Measurements from ENCODE around the gene SPOCK1.

The SPOCK1 gene

GRCh38 chr5:137300411-137301240 lies 198.5 kb downstream of the SPOCK1 start:
- DNase-seq (ENCODE audit: low read depth, low spot score), result no peak

DNA sequence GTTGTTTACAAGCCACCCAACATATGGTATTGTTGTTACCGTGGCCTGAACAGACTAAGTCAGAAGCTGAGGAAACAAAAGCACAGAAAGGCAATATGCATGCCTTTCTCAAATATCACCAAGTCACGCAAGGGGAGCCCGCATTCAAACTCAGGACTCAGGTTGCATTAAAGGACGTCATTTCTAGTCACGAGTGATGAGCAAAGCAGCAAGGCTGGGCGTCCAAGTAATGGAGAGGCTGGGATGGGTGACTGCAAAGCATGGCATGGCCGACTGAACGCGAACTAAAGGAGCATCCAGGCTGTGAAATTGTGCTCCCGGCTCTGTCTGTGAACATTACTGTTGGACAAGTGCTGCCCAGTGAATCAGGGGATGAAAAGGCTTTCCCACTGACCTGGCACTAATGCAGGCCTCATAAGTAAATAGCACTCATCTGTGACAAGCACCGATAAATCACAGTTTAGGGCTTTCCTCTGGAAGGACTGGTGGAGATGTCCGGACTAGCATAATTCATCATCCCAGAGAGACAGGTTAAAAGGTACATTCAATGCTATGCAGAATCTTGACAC lies 202.8 kb downstream of the SPOCK1 start:
- DNase-seq (ENCODE audit: low read depth, low spot score), result no peak

GRCh38 chr5:137294604-137295003 lies 204.5 kb downstream of the SPOCK1 start:
- DNase-seq (ENCODE audit: low read depth, low spot score), result no peak

DNA sequence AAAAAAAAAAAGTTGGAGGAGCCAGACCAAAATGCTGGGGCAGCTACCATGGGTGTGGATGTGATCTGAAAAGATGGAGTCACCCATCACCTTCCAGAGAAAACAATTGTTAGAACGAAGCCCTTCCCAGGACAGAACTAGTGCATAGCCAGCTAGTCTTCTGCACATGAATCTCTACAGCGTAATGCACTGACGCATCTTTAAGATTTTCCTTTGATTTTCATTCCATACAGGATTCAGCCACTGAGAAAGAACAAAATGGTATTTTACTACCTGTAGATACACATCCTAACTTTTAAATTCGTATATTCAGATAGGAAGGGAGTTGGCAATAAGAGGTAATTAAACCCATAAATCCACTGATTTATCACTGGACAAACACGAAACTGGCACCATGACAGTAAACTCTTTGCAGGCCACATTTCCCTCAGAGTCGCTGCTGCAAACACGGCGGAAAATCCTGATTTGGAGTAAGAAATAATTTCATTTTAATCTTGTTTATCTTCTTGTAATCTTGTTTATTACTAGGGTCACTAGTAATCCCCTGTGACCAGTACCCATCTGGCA lies 206.6 kb downstream of the SPOCK1 start:
- DNase-seq (ENCODE audit: low read depth, low spot score), result no peak

DNA sequence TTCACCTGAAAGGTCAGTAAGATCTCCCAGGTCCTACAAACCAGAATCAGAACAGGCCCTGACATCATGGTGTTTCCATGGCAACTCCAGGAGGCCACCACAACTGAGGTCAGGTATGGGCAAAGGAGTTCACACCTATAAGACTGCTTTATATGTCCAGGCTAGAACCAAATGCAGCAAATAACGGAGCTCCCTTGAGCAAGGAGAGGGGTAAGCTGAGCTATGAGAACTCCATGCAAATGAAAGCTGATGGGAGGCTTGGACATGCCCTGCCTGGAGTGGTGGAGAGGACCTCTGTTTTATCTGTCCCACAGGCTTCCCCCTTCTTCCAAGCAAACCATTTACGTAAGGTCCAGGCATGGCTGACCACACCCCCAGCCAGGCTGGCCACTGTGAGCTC lies 207.7 kb downstream of the SPOCK1 start:
- DNase-seq (ENCODE audit: low read depth, low spot score), result no peak

DNA sequence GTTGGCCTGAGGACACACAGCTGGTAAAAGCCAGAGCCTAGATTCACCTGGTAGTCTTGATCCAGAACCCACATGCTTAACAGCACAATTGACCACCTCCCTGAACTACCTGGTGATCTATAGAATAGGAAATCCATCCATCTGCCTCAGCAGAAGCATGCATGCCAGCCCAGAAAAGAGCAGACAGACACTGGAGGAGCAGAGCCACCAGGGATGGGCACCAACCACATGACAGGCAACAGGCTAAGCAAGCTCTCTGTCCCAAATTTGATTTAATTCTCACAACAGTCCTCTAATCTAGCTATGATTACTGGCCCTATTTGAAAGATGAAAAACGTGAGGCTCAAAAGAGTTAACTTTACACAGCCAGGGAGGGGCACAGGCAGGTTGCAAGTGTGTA lies 208.1 kb downstream of the SPOCK1 start:
- no peak for DNase-seq (ENCODE audit: low read depth, low spot score)

DNA sequence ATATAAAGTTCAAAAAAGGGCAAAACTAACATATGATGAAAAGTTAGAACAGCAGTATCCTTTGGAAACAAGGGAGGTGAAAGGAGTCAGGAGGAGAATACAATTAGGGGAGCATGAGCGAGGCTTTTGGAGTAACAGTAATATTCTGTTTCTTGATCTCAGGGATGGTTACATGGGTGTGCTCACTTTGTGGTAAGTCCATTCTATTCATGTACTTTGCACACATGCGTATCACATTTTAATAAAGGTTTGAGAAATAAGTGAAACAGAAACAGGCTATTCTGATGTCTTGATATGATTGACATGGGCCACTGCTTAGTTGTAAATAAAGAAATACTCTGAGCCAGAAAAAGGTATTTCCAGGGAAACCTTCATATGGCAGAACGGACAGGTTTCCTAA lies 208.8 kb downstream of the SPOCK1 start:
- no peak for DNase-seq (ENCODE audit: low read depth, low spot score)

DNA sequence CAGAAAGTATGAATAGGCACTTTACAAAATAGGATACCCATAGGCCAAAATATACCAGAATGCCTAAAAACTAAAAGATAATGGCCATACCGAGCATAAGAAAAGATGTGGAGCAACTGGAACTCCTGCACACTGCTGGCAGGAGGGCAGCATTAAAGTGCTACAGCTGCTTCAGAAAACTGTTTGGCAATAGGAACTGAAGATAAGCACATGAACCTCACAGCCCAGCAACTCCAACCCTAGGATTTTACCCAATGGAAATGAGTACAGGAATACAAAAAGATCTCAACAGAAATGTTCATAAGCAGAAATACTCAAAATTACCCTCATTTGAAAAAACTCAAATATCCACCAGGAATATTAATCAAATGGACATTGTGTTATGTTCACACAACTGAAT lies 209.3 kb downstream of the SPOCK1 start:
- DNase-seq (ENCODE audit: low read depth, low spot score), result no peak

GRCh38 chr5:137287569-137287968 lies 211.6 kb downstream of the SPOCK1 start:
- no peak for DNase-seq (ENCODE audit: low read depth, low spot score)

DNA sequence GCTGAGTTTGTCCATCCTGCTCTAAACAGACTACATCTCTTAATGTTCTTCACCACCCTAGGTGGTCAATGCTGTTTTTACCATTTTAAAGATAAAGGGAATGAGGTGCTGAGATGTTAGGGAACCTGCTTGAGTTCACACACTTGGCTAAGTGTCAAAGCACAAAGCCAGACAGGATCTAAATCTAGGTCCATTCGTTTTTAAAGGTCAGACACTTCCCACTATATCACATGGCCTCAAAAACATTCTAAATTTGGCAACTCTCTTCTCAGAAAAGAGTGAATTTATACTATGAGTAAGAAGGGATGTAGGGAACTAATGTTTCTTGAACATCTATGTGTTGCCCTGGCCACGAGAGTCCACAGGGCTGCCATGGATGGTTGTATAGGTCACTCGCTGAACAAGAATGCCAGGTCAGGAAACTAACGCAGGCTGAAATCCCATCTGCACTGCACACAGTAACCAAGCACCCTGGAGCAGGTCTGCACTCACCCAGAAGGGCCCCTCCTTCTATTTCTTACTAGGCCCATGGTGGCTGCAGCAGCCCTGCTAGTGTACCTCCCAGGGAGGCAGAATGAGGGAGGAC lies 213.0 kb downstream of the SPOCK1 start:
- no peak for DNase-seq (ENCODE audit: low read depth, low spot score)

- no peak for DNase-seq (ENCODE audit: low read depth, low spot score)
These were observed 215.3 kb downstream of the SPOCK1 start for GRCh38 chr5:137283801-137284200.

DNA sequence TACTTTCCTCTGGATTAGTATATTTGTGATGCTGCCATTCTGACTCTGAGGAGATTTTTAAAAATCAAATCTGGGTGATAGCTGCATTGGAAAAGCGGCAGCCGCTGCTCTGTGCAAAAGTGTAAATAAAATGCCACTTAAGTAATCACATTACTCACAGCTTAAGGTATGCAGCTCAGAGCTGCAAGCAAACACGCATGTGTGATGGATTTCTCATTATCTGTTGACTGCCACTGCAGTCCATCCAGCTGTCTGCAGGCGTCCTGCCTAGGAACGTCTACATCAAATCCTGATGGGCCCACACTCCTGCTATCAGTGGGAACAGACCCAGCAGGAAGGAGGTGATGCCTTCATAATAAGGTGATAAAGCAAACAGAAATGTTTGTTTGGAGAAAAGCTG lies 216.9 kb downstream of the SPOCK1 start:
- DNase-seq (ENCODE audit: low read depth, low spot score), result no peak

GRCh38 chr5:137281201-137281600 lies 217.9 kb downstream of the SPOCK1 start:
- no peak for DNase-seq (ENCODE audit: low read depth, low spot score)

- no peak for DNase-seq (ENCODE audit: low read depth, low spot score)
These were observed 218.5 kb downstream of the SPOCK1 start for GRCh38 chr5:137280656-137281055.

GRCh38 chr5:137279521-137280231 lies 219.4 kb downstream of the SPOCK1 start:
- no peak for DNase-seq (ENCODE audit: low read depth, low spot score)

- no peak for DNase-seq (ENCODE audit: low read depth, low spot score)
These were observed 220.7 kb downstream of the SPOCK1 start for GRCh38 chr5:137278476-137278875.

- no peak for DNase-seq (ENCODE audit: low read depth, low spot score)
These were observed 224.0 kb downstream of the SPOCK1 start for GRCh38 chr5:137275083-137275482.

GRCh38 chr5:137273511-137273910 lies 225.6 kb downstream of the SPOCK1 start:
- no peak for DNase-seq (ENCODE audit: low read depth, low spot score)

DNA sequence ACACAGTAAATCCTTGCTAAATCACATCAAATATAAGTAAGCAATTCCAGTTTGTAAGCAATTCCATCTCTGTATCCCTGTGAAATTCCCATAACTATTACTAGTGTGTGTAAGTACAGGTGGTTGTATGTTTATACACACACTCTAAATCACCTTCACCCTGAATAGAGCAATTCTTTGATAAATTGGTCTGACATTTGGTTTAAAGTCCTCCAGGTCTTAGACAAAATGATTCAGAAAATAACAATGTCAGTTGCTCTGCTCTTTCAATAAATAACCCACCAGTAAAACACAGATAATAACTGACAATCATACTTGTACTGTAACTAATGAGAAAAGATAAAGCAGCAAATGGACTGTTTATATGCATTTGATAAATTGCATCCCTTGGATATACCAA lies 226.3 kb downstream of the SPOCK1 start:
- no peak for DNase-seq (ENCODE audit: low read depth, low spot score)

- no peak for DNase-seq (ENCODE audit: low read depth, low spot score)
These were observed 229.2 kb downstream of the SPOCK1 start for GRCh38 chr5:137269946-137270345.

DNA sequence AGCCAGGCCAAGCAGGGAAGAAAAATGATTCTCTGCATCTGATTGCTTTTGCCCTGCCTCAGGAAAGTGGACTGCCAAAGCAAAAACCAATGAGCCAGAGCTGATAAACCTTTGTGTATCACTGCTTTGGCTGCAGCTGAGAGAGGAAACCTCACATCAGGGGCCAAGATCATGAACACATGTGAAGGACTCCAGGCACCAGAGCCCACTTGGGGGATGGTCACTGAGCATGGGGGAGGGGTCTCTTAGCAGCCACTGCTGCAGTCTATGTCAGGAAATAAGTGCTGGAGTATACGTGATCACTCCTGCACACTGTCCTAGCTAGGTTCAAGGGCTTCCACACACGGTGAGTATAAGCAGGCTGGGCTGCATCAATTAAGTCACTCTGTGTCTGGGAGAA lies 229.9 kb downstream of the SPOCK1 start:
- DNase-seq (ENCODE audit: low read depth, low spot score), result no peak

GRCh38 chr5:137268646-137269045 lies 230.5 kb downstream of the SPOCK1 start:
- DNase-seq (ENCODE audit: low read depth, low spot score), result no peak
